Measurements from ENCODE around the gene TRIM31.
A peak's percentile ranks its signal among the peaks of the same experiment; 100 is the strongest.

DNA sequence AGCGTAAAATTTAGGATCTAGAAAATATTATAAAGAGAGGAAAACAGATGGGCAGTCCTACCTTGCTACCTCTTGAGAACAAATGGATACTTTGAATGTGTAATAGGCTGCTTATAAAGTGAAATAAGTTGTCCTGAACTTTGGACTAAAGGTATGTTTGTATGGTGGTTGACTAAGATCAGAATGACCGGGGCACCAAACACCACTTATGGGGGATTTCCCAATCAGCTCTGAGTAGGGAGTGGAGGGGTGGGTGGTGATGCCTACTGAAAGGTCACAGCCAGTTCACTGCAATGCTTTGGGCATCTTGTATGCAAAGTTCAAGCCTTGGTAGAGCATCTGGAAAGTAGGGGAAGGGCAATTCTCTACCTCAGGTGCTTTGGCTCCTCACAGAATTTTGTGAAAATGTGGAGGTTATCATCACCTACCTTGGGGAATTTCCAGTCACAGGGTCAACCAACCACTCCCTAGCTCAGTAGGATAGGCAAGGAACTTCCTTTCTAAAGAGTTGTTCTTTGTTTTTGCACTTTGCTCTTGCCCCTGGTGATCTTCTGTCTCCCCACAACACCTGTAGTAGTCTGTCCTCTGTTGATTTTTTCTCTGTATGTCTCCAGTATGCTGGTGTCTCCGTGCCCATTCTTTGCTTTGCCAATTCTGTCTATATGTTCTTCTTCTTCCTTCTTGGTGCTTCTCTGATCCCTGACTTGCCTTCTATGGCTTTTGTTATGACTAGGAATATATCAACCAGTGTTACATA, at the start of gene TRIM31:
- TF ChIP-seq JUND (IDR thresholded peaks at IDR 0.05), result no peak
- peak; percentile 54 for TF ChIP-seq SP1 (IDR thresholded peaks at IDR 0.05)
- no peak for TF ChIP-seq CTCF (IDR thresholded peaks at IDR 0.05; ENCODE audit: low read depth, low read length, missing input control)
